Muscle layer of duodenum (tissue), 2 donors: Measurements from ENCODE around the gene CXCR4.
"Not testable (repeated sequence)": the region's sequence is repeated elsewhere in the genome, so short reads cannot be mapped to it uniquely, and the experiment has no call there.

Experiments
- H3K27ac ChIP-seq: one replicate; pipeline ENCODE4 v1.7.0; 2013; ENCODE audit warnings: mild to moderate bottlenecking, low read length
- H3K27me3 ChIP-seq: one replicate; pipeline ENCODE4 v1.7.0; 2013; ENCODE audit warnings: low read depth, mild to moderate bottlenecking, control low read depth, low read length
- H3K36me3 ChIP-seq, 2 donors: one replicate each; pipeline ENCODE4 v1.7.0; 2013; ENCODE audit warnings: low read length in 2 of 2, control low read depth in 1 of 2, mild to moderate bottlenecking in 1 of 2; ENCODE audit not compliant: insufficient read depth in 2 of 2, control insufficient read depth in 1 of 2
- H3K4me1 ChIP-seq, 2 donors: one replicate each; pipeline ENCODE4 v1.7.0; 2013; ENCODE audit warnings: low read length in 2 of 2, mild to moderate bottlenecking in 2 of 2, control low read depth in 1 of 2, moderate library complexity in 1 of 2; ENCODE audit not compliant: insufficient read depth in 2 of 2, control insufficient read depth in 1 of 2
- H3K4me3 ChIP-seq, 2 donors: one replicate each; pipeline ENCODE4 v1.7.0; 2013; ENCODE audit warnings: low read length in 2 of 2, low read depth in 1 of 2, mild to moderate bottlenecking in 1 of 2
- H3K9me3 ChIP-seq, 2 donors: one replicate each; pipeline ENCODE4 v1.7.0; 2013; ENCODE audit warnings: low read length in 2 of 2, control low read depth in 1 of 2, mild to moderate bottlenecking in 1 of 2; ENCODE audit not compliant: control insufficient read depth in 1 of 2
- donor health status: healthy.

Gene CXCR4

DNA sequence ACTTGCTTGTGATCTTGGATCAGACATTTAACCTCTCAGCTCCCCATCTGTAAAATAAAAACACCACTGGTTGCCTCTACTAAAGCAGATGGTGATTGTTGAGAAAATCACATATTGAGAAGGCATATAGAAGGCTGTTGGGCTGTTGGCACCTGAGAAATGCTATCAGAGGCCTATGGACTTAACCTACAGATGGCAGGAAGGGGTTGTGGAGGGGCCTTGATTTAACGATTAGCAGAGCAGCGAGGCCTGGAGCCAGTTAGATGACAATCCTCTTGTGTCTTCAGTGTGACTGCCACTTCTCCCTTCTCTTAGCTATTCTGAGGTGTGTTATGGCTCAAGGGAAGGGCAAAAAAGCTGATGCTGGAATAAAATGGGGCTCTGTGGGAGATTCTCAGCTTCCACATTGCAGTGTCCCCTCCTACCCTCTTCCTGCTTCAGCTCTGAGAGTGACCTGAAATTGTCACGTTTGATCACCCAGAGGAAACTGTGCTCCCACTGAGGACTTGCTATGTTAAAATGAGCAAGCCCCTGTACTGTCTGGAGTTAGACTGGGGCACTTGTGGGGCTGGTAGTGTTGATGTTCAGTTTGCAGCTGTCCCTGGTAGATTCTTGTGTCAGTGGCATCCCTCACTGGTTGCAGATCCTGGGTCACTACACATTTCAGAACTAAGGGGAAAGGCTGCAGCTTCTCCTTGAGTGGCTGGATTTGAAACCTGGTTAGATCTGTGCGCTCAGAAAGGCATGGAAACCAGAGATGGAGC is 31.5 kb downstream of the CXCR4 start:
- no peaks in the 10 kb centered on the region for H3K27me3 ChIP-seq
- no peaks in the 10 kb centered on the region for H3K9me3 ChIP-seq
- no peak overlapping the region for H3K4me3 ChIP-seq
- no peaks in the 10 kb centered on the region for H3K4me1 ChIP-seq
- H3K36me3 ChIP-seq = no peaks in the 10 kb centered on the region
- H3K27ac ChIP-seq = no peak overlapping the region

DNA sequence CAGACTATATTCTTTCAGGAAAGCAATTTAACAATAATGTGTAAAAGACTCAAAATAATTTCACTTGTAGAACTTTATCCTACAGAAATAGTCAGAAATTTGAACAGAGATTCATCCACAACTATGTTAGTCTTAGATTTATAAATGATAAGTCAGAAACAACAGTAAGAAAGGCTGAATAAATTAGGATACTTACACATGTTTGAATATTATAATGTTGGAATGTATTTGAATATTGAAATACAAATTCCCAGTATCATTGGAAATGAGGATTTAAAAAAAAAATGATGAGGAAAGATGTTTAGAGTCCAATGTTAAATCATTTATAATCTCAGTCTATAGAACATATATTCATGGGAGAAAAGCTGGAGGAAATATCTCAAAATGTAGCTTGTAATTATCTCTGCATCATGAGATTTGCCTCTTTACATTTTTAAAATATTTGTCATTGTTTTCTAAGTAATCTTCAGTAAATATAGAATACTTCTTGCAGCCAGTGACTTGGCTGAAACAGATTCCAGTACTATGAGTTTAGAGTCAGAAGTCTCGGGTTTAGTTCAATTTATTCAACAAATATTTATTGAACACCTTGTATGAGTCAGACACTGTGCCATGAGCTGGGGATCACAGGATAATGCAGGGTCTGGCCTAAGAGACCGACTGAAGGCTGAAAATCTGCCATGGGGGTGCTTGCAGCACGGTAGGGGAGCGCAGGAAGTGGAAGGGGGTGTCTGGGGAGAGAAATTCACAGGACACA is 32.3 kb downstream of the CXCR4 start:
- H3K4me1 ChIP-seq = no peaks in the 10 kb centered on the region
- no peaks in the 10 kb centered on the region for H3K9me3 ChIP-seq
- H3K27ac ChIP-seq = no peak overlapping the region
- no peak overlapping the region for H3K4me3 ChIP-seq
- H3K27me3 ChIP-seq = no peaks in the 10 kb centered on the region
- no peaks in the 10 kb centered on the region for H3K36me3 ChIP-seq

DNA sequence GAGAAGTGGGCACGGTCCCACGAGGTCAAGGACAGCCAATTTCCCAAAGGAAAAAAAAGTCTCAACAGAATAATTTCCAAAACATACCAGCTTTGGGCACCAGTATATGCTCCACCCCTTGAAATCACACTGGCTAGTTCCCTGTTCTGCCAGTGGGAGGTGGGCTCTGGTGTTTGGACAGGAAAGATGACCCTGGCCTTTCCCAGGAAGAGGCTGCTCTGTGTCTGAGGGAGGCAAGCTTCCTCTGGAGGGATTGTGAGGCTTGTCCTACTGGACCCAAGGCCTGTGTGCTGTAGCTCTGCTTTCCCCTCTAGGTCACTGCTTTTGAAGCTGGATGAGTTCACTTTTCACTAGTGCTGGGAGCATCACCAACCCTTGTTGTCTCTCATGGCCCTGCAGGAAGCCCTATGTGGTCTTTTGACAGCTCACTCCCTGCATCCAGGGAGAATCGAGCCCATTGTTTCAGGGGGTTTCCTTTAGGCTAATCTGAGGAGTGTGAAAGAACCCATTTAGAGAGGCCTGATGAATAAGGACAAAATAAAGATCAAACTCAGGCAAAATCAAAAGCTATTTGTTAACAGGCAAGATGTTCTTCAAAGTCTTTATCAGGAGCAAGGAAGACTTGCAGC is 36.3 kb downstream of the CXCR4 start:
- H3K4me1 ChIP-seq = no peaks in the 10 kb centered on the region
- no peaks in the 10 kb centered on the region for H3K27me3 ChIP-seq
- H3K4me3 ChIP-seq = no peak overlapping the region
- peaks cover 0 to 2% of the 10 kb centered on the region in 2 donors for H3K9me3 ChIP-seq
- H3K36me3 ChIP-seq = no peaks in the 10 kb centered on the region
- no peak overlapping the region for H3K27ac ChIP-seq

DNA sequence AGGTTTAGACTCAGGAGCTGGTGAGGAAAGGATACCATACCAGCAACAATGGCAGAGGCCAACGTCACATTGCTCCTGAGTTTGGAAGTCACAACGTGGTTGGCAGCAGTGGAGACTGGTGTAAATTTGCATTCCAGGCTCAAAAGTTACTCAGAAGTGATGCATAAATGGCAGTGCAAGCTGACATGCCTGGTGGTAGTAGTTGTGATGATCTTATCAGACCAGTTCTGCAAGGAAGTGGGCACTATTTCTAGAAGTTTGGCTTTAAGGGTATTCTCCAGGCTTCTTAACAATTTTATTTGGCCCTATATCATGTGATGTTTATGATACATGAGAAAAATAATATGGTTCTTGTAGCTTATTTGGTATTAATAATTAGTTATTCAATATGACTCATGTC is 37.8 kb downstream of the CXCR4 start:
- Histone ChIP-seq H3K9me3 (peaks cover 0 to 2% of the 10 kb centered on the region in 2 donors), H3K4me1 (no peaks in the 10 kb centered on the region), H3K4me3 (no peak overlapping the region), H3K36me3 (no peaks in the 10 kb centered on the region), H3K27me3 (no peaks in the 10 kb centered on the region), H3K27ac (no peak overlapping the region)

DNA sequence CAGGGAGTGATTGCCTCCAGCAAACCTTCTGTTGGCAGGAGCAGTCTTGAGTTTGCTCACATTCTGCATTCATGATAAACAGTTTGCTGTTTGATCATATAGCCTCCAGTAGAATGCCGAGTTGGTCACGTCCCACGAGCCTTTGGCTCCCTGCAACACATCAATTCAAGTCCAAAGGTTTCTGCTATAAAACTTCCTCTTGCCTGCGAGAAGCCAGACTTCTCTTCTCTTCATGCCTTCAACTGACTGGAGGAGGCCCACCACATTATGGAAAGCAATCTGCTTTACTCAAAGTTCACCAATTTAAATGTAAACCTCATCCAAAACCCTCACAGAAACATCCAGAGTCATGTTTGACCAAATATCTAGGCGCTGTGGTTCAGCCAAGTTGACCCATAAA is 40.8 kb downstream of the CXCR4 start:
- Histone ChIP-seq H3K9me3 (peaks cover 0 to 2% of the 10 kb centered on the region in 2 donors), H3K4me1 (no peaks in the 10 kb centered on the region)

DNA sequence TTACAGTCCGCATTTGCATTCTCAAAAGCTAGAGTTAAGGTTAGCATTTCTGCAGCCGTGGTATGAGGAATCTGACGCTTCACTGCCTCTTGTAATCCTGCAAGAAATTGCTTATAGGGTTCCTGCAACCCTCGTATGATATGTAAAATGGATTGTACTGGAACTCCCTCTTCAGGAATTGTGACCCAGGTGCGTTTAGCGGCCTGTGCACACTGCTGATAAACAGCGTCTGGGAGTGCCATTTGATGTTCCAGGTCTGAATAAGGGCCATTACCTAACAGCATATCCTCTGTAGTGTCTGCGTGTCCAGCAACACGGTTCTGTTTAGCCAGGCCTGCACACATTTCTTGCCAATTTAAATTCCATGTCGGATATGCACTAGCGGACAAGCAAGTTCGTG is 42.5 kb downstream of the CXCR4 start:
- Histone ChIP-seq H3K4me1 (no peaks in the 10 kb centered on the region), H3K9me3 (peaks cover 0 to 5% of the 10 kb centered on the region in 2 donors), H3K27ac (no peak overlapping the region), H3K4me3 (no peak overlapping the region), H3K36me3 (no peaks in the 10 kb centered on the region), H3K27me3 (no peaks in the 10 kb centered on the region)

More for the DNA sequence above, 40.8 kb downstream of the CXCR4 start:
- Histone ChIP-seq H3K27me3 (no peaks in the 10 kb centered on the region), H3K4me3 (no peak overlapping the region), H3K27ac (no peak overlapping the region), H3K36me3 (no peaks in the 10 kb centered on the region)

DNA sequence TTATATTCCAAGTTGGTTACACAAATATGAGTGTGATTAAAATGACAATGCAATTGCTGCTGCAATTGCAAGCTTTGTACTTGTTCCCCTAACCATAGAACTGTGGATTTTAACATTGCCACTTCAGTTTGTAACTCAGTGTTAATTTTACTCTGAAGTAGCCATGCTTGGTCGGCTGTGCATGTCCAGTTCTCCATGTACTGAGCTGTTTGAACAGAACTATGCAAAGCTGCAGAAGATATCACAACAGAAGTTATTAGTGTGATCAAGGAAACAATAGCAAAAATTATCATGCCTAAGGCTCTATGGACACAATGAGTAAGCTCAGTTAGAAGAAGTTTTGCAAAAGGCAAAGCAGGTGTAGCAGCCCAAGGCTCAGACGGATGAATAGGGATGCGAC is 45.3 kb downstream of the CXCR4 start:
- Histone ChIP-seq H3K27me3 (no peaks in the 10 kb centered on the region), H3K4me1 (no peaks in the 10 kb centered on the region), H3K9me3 (peaks cover 0 to 4% of the 10 kb centered on the region in 2 donors), H3K4me3 (no peak overlapping the region), H3K27ac (no peak overlapping the region), H3K36me3 (no peaks in the 10 kb centered on the region)

DNA sequence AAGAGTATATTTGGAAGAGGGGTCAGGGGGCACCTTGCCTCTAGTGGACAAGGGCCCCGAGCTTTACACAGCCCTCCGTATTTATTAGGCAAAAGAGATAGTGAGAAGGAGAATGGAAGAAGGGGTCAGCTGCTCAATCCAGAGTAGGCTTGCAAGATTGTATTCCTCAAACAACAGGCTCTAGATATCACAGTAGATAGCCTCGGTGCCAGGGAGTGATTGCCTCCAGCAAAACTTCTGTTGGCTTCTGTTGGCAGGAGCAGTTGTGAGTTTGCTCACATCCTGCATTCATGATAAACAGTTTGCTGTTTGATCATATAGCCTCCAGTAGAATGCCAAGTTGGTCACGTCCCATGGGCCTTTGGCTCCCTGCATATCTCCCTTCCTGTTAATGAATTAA is 46.1 kb downstream of the CXCR4 start:
- not testable (repeated sequence) for H3K27ac ChIP-seq, H3K9me3 ChIP-seq, H3K36me3 ChIP-seq, H3K4me3 ChIP-seq, H3K27me3 ChIP-seq, H3K4me1 ChIP-seq

DNA sequence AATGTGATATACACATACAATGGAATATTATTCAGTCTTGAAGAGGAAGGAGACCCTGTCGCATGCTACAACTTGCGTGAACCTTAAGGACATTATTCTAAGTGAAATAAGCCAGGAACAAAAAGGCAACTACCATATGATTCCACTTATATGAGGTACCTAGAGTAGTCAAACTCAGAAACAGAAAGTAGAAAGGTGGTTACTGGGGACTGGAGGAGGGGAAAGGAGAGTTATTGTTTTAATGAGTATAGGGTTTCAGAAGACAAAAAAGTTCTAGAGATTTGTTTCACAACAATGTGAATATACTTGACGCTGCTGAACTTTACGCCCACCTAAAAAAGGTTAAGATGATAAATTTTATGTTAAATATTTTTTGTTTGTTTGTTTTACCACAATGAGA is 47.0 kb downstream of the CXCR4 start:
- Histone ChIP-seq H3K36me3 (no peaks in the 10 kb centered on the region), H3K27ac (no peak overlapping the region), H3K27me3 (no peaks in the 10 kb centered on the region), H3K4me3 (no peak overlapping the region), H3K9me3 (peaks cover 0 to 3% of the 10 kb centered on the region in 2 donors), H3K4me1 (no peaks in the 10 kb centered on the region)

DNA sequence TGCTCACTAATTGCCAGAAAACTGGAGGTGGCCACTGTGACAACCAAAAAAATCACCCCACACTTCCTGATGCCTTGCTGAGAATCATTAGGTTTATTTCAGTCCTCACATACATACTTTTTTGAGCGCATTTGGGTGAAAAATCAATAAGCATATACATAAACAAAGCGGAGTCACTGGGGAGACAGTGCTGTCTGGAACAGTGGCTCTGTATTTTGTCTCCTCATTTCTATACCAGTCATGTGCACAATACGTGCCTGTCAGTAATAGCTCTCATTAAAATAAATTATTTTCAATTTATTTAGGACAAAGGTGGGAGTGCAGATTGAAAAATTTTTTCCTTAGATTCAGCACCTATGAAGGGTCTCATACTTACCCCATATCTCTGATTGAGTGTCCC is 48.2 kb downstream of the CXCR4 start:
- no peaks in the 10 kb centered on the region for H3K27me3 ChIP-seq
- no peaks in the 10 kb centered on the region for H3K36me3 ChIP-seq
- H3K4me3 ChIP-seq = no peak overlapping the region
- H3K9me3 ChIP-seq = peaks cover 0 to 3% of the 10 kb centered on the region in 2 donors
- H3K27ac ChIP-seq = no peak overlapping the region
- H3K4me1 ChIP-seq = no peaks in the 10 kb centered on the region

DNA sequence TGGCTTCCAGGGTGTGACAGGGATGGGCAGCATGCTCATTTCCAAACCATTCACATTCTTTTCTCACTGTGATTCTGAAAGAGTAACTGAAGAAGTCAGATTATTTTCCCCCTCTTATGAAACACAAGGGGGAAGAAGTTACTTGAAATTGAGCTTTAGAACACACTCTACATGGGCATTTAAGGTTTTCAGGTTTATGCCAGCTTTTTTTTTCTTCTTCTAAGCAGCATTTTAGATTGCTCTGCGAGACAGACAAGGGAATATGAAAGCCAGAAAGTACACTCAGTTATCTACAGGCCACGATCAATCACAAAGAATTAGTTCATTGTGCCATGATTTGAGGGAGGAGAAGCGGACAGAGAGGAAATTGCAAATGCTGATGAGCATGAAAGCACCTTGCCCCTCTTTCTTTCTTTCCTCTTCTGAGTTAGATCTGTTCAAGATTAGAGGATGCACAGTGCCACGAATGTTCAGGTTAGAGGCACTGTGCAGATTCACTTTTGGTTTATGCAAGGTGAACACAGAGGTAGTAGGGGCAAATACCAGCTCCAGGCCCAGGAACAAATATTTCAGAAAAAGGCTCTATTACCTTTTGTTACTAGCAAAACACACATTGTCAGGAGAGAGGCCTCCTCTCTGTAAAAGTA is 49.2 kb downstream of the CXCR4 start:
- Histone ChIP-seq H3K4me1 (no peaks in the 10 kb centered on the region), H3K27me3 (no peaks in the 10 kb centered on the region), H3K27ac (no peak overlapping the region), H3K9me3 (peaks cover 0 to 3% of the 10 kb centered on the region in 2 donors), H3K36me3 (no peaks in the 10 kb centered on the region), H3K4me3 (no peak overlapping the region)
